Coronary artery (tissue), 2 donors: Measurements from ENCODE around the gene LTBR.
A peak's percentile ranks its signal among the peaks of the same experiment; 100 is the strongest.

ENCODE experiments used
- DNase-seq: peaks from one replicate; pipeline ENCODE4 v3.0.0-alpha.2; 2017; ENCODE audit warnings: low spot score
- H3K27ac ChIP-seq, 2 donors: fragments of 200-600 bp; sonication (generic); one replicate each; pipeline ENCODE4 v1.5.1; 2016 to 2019
- H3K4me3 ChIP-seq: fragments of 200-600 bp; sonication (generic); 2 replicates; pipeline ENCODE4 v1.5.1; 2016; ENCODE audit warnings: mild to moderate bottlenecking, moderate library complexity
- CTCF ChIP-seq: fragments of 200-600 bp; sonication (generic); IDR thresholded peaks from one replicate; pipeline ENCODE4 v1.5.1; 2019; ENCODE audit warnings: antibody characterized with exemption

LTBR gene

GRCh38 chr12:6383572-6384498 is at the start of gene LTBR:
LTBR (plus strand) TSS chr12:6384162; CDS start chr12:6384359, 197 bp downstream.
- Histone ChIP-seq H3K27ac (peak within 1 kb of the TSS; percentile 94), H3K4me3 (peak within 1 kb of the TSS; percentile 89)
- DNase-seq = peak; percentile 99
- no peak for TF ChIP-seq CTCF

GRCh38 chr12:6334359-6334758 is 49.6 kb upstream of the LTBR start:
- no peak for TF ChIP-seq CTCF
- Histone ChIP-seq H3K27ac (peak overlapping the region; percentile 94 to 98), H3K4me3 (peak overlapping the region; percentile 86)
- DNase-seq = no peak

GRCh38 chr12:6334940-6335450 is 49.0 kb upstream of the LTBR start:
- TF ChIP-seq CTCF = no peak
- Histone ChIP-seq H3K4me3 (peak overlapping the region; percentile 86), H3K27ac (peak overlapping the region; percentile 94 to 98)
- DNase-seq = no peak

GRCh38 chr12:6335451-6336078 is 48.4 kb upstream of the LTBR start:
- peak overlapping the region; percentile 86 for H3K4me3 ChIP-seq
- peak; percentile 91 for DNase-seq
- H3K27ac ChIP-seq = peak overlapping the region; percentile 94 to 98
- TF ChIP-seq CTCF = peak; percentile 28

- peak; percentile 98 for DNase-seq
- Histone ChIP-seq H3K4me3 (peak overlapping the region; percentile 86), H3K27ac (peak overlapping the region; percentile 94 to 98)
- no peak for TF ChIP-seq CTCF
These were observed 47.7 kb upstream of the LTBR start for GRCh38 chr12:6336079-6336888.

GRCh38 chr12:6336889-6337853 is 46.8 kb upstream of the LTBR start:
- H3K4me3 ChIP-seq = peak overlapping the region; percentile 86
- H3K27ac ChIP-seq = peak overlapping the region; percentile 94 to 98
- DNase-seq = no peak
- no peak for TF ChIP-seq CTCF
